ENCODE results near the gene TRAPPC6A.

The TRAPPC6A gene

GRCh38 chr19:45124021-45124420 lies 54.0 kb downstream of the TRAPPC6A start:
- Histone ChIP-seq H4K20me1 (ENCODE audit: insufficient read depth, low read length) (peaks cover 38% of the 10 kb centered on the region), H2AFZ (ENCODE audit: low read depth, low read length) (no peak overlapping the region), H3K36me3 (replicated peaks; ENCODE audit: low read depth, low read length) (no peaks in the 10 kb centered on the region), H3K4me1 (ENCODE audit: low read length) (peaks cover 4% of the 10 kb centered on the region), H3K79me2 (ENCODE audit: low read length) (peaks cover 56% of the 10 kb centered on the region), H3K4me3 (ENCODE audit: low read length) (no peak overlapping the region), H3K27ac (ENCODE audit: low read length) (no peak overlapping the region), H3K4me2 (ENCODE audit: low read length) (no peak overlapping the region), H3K9ac (ENCODE audit: low read length) (no peak overlapping the region), H3K9me3 (ENCODE audit: insufficient read depth, low read length) (no peaks in the 10 kb centered on the region), H3K27me3 (ENCODE audit: low read depth, low read length) (no peaks in the 10 kb centered on the region)
- TF ChIP-seq EZH2phosphoT487 (IDR thresholded peaks at IDR 0.05; ENCODE audit: low read depth), result no peak
- TF ChIP-seq CTCF (IDR thresholded peaks at IDR 0.05; ENCODE audit: low read depth, low read length), result no peak

GRCh38 chr19:45123440-45123850 lies 54.6 kb downstream of the TRAPPC6A start:
- Histone ChIP-seq H4K20me1 (ENCODE audit: insufficient read depth, low read length) (peaks cover 41% of the 10 kb centered on the region), H3K27me3 (ENCODE audit: low read depth, low read length) (no peaks in the 10 kb centered on the region), H3K36me3 (replicated peaks; ENCODE audit: low read depth, low read length) (no peaks in the 10 kb centered on the region), H3K9ac (ENCODE audit: low read length) (no peak overlapping the region), H3K4me3 (ENCODE audit: low read length) (no peak overlapping the region), H3K79me2 (ENCODE audit: low read length) (peaks cover 55% of the 10 kb centered on the region), H3K4me1 (ENCODE audit: low read length) (peaks cover 9% of the 10 kb centered on the region), H3K27ac (ENCODE audit: low read length) (no peak overlapping the region), H3K4me2 (ENCODE audit: low read length) (no peak overlapping the region), H2AFZ (ENCODE audit: low read depth, low read length) (no peak overlapping the region), H3K9me3 (ENCODE audit: insufficient read depth, low read length) (no peaks in the 10 kb centered on the region)
- no peak for TF ChIP-seq CTCF (IDR thresholded peaks at IDR 0.05; ENCODE audit: low read depth, low read length)
- no peak for TF ChIP-seq EZH2phosphoT487 (IDR thresholded peaks at IDR 0.05; ENCODE audit: low read depth)

DNA sequence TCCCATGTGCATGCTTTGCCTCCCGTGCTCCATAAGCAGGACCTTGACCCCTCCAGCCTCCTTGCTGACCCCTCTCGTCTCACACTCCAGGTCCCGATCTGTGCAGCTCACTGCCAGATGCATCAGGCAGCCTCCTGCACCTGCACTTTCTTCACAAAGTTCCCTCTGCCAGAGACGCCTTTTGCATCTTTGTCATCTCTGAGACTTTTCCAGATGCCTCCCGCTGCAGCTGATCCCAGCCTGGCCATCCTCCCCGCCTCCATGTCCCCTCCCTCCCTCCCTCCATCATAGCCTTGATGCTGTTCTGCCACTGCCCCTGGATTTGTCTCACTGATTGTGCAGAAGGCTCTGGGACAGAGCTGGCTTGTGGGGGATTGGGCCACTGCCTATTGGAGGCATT lies 55.2 kb downstream of the TRAPPC6A start:
- no peak for TF ChIP-seq EZH2phosphoT487 (IDR thresholded peaks at IDR 0.05; ENCODE audit: low read depth)
- TF ChIP-seq CTCF (IDR thresholded peaks at IDR 0.05; ENCODE audit: low read depth, low read length), result no peak
- Histone ChIP-seq H2AFZ (ENCODE audit: low read depth, low read length) (no peak overlapping the region), H3K27ac (ENCODE audit: low read length) (no peak overlapping the region), H3K9me3 (ENCODE audit: insufficient read depth, low read length) (no peaks in the 10 kb centered on the region), H3K27me3 (ENCODE audit: low read depth, low read length) (no peaks in the 10 kb centered on the region), H3K4me3 (ENCODE audit: low read length) (no peak overlapping the region), H3K4me2 (ENCODE audit: low read length) (no peak overlapping the region), H3K9ac (ENCODE audit: low read length) (no peak overlapping the region), H3K36me3 (replicated peaks; ENCODE audit: low read depth, low read length) (no peaks in the 10 kb centered on the region), H3K4me1 (ENCODE audit: low read length) (peaks cover 15% of the 10 kb centered on the region), H4K20me1 (ENCODE audit: insufficient read depth, low read length) (peaks cover 47% of the 10 kb centered on the region), H3K79me2 (ENCODE audit: low read length) (peaks cover 61% of the 10 kb centered on the region)

- H3K27me3 ChIP-seq (ENCODE audit: low read depth, low read length), result no peaks in the 10 kb centered on the region
- H3K9ac ChIP-seq (ENCODE audit: low read length), result no peak overlapping the region
- H4K20me1 ChIP-seq (ENCODE audit: insufficient read depth, low read length), result peaks cover 56% of the 10 kb centered on the region
- no peak overlapping the region for H3K27ac ChIP-seq (ENCODE audit: low read length)
- no peaks in the 10 kb centered on the region for H3K9me3 ChIP-seq (ENCODE audit: insufficient read depth, low read length)
- H2AFZ ChIP-seq (ENCODE audit: low read depth, low read length), result no peak overlapping the region
- peaks cover 66% of the 10 kb centered on the region for H3K79me2 ChIP-seq (ENCODE audit: low read length)
- no peak overlapping the region for H3K4me3 ChIP-seq (ENCODE audit: low read length)
- TF ChIP-seq CTCF (IDR thresholded peaks at IDR 0.05; ENCODE audit: low read depth, low read length) (no peak), EZH2phosphoT487 (IDR thresholded peaks at IDR 0.05; ENCODE audit: low read depth) (no peak)
- H3K4me2 ChIP-seq (ENCODE audit: low read length), result no peak overlapping the region
- H3K36me3 ChIP-seq (replicated peaks; ENCODE audit: low read depth, low read length), result no peaks in the 10 kb centered on the region
- H3K4me1 ChIP-seq (ENCODE audit: low read length), result peaks cover 24% of the 10 kb centered on the region
Observed at GRCh38 chr19:45121827-45122345, 56.2 kb downstream of the TRAPPC6A start.

Data from OCI-LY3 (cell line).